Measurements from ENCODE around the gene MRPL36. TPM values are rescaled to one million over a fixed set of nuclear protein-coding genes. Genes with fewer than 3 reads are reported as not detected.

MRPL36 gene
- total and polyA plus RNA-seq, 2 of the 4 experiments (the other 2 are of a cell fraction) = 85.9 to 103 TPM

- H3K9me1 ChIP-seq (ENCODE audit: insufficient read depth, low read length) = no peaks in the 10 kb centered on the region
- no peaks in the 10 kb centered on the region for H3K9me3 ChIP-seq (ENCODE audit: control insufficient read depth, insufficient read depth, low read length)
- no peak overlapping the region for H2BK120ac ChIP-seq (ENCODE audit: low read depth, low read length)
- H2BK15ac ChIP-seq (ENCODE audit: low read depth, low read length) = no peak overlapping the region
- no peak overlapping the region for H2AK9ac ChIP-seq (replicated peaks; ENCODE audit: low read depth, low read length, poor library complexity)
- POLR2A ChIA-PET (ENCODE audit: unreplicated experiment) = no interaction called here
- no peak overlapping the region for H2AFZ ChIP-seq (replicated peaks; ENCODE audit: low read length, poor library complexity)
- peaks cover 4% of the 10 kb centered on the region; the same call in 1 of the 2 replicates for H3K4me1 ChIP-seq (ENCODE audit: control insufficient read depth, insufficient read depth, low read length)
- no peak for DNase-seq
- in situ Hi-C loops (cut with MboI; ENCODE audit: low sequenced_read_pairs) = no loop called here
- H3K27me3 ChIP-seq (ENCODE audit: control insufficient read depth, insufficient read depth, low read length) = no peaks in the 10 kb centered on the region
- no peaks in the 10 kb centered on the region for H4K20me1 ChIP-seq (ENCODE audit: insufficient read depth, low read length)
- H4K8ac ChIP-seq (ENCODE audit: low read depth in 2 of 2, low read length in 2 of 2) = no peak overlapping the region
- CTCF ChIA-PET = no interaction called here
- no peak overlapping the region for H3K27ac ChIP-seq (ENCODE audit: insufficient read depth, low read length)
- intact Hi-C loops (cut with micrococcal nuclease) = no loop called here
- H3K56ac ChIP-seq (ENCODE audit: extremely low read depth, insufficient read depth, low read length) = no peak overlapping the region
- ATAC-seq (ENCODE audit: low read depth) = no peak
- dilution Hi-C loops (cut with HindIII; ENCODE audit: low sequenced_read_pairs, unreplicated experiment) = no loop called here
- no peak overlapping the region for H3K9ac ChIP-seq (ENCODE audit: low read depth, low read length)
- H4K5ac ChIP-seq (ENCODE audit: low read depth, low read length) = no peak overlapping the region
- H3K79me1 ChIP-seq (ENCODE audit: low read depth in 1 of 2, low read length in 2 of 2) = peaks cover 42 to 72% of the 10 kb centered on the region in 2 experiments
- TF ChIP-seq FOS (IDR thresholded peaks at IDR 0.05; ENCODE audit: low read depth, low read length) (no peak), POLR2A (IDR thresholded peaks at IDR 0.05; ENCODE audit: low read depth, low read length) (no peak), RAD21 (IDR thresholded peaks at IDR 0.05; ENCODE audit: low read length) (no peak), MAFK (IDR thresholded peaks at IDR 0.05; ENCODE audit: low read depth, low read length) (no peak), USF2 (IDR thresholded peaks at IDR 0.05; ENCODE audit: low read depth, low read length) (no peak), CTCF (conservative IDR thresholded peaks at IDR 0.05; ENCODE audit: low read depth, low read length) (no peak), NFE2L2 (IDR thresholded peaks at IDR 0.05; ENCODE audit: low read depth, low read length) (no peak)
- H3K36me3 ChIP-seq (ENCODE audit: control insufficient read depth, insufficient read depth, low read length) = peaks cover 59% of the 10 kb centered on the region
- BruUV-seq (replicated peaks) = no TSS peak
- H3K4ac ChIP-seq (ENCODE audit: low read depth, low read length) = no peak overlapping the region
- H2AK5ac ChIP-seq (ENCODE audit: low read depth, low read length) = no peak overlapping the region
- H3K4me2 ChIP-seq (ENCODE audit: low read depth, low read length) = no peak overlapping the region
- H2BK20ac ChIP-seq (ENCODE audit: low read depth, low read length) = no peak overlapping the region
- no peak overlapping the region for H2BK5ac ChIP-seq (ENCODE audit: low read depth, low read length, poor library complexity, severe bottlenecking)
- H3K18ac ChIP-seq (ENCODE audit: low read depth, low read length) = no peak overlapping the region
- WGBS, 2 experiments (ENCODE audit: extremely low coverage in 2 of 2, insufficient read length in 1 of 2) = 100% methylated on average over 3 of the region's 4 CpGs; no CpG with 5 or more reads in 1 of the 2 experiments
- no peak overlapping the region for H3K23ac ChIP-seq (ENCODE audit: low read depth, low read length)
- no peak overlapping the region for H3K4me3 ChIP-seq (ENCODE audit: insufficient read depth, low read depth, low read length)
- no peak overlapping the region for H3K14ac ChIP-seq (replicated peaks; ENCODE audit: low read depth, low read length)
- H4K91ac ChIP-seq (ENCODE audit: insufficient read depth, low read depth, low read length) = no peak overlapping the region
Observed at GRCh38 chr5:1805326-1805725, 5.7 kb upstream of the MRPL36 start.

Measured in IMR-90 (cell line).